ENCODE results near the gene TRDN.
"Not testable (repeated sequence)": the region's sequence is repeated elsewhere in the genome, so short reads cannot be mapped to it uniquely, and the experiment has no call there.

The TRDN gene

GRCh38 chr6:123588546-123588895 lies 48.2 kb downstream of the TRDN start:
- no peak for DNase-seq (ENCODE audit: low read depth)
- H3K4me3 ChIP-seq (ENCODE audit: low read depth, low read length): no peak overlapping the region
- no peak for TF ChIP-seq CTCF (IDR thresholded peaks at IDR 0.05; ENCODE audit: control insufficient read depth, extremely low read depth, insufficient read depth)

- no peak for TF ChIP-seq CTCF (IDR thresholded peaks at IDR 0.05; ENCODE audit: control insufficient read depth, extremely low read depth, insufficient read depth)
- no peak overlapping the region for H3K4me3 ChIP-seq (ENCODE audit: low read depth, low read length)
- no peak for DNase-seq (ENCODE audit: low read depth)
These were observed 48.8 kb downstream of the TRDN start for GRCh38 chr6:123587838-123588545.

- H3K4me3 ChIP-seq (ENCODE audit: low read depth, low read length); DNase-seq (ENCODE audit: low read depth): not testable (repeated sequence)
These were observed 49.3 kb downstream of the TRDN start for GRCh38 chr6:123587407-123587806.

- no peak for DNase-seq (ENCODE audit: low read depth)
- H3K4me3 ChIP-seq (ENCODE audit: low read depth, low read length): no peak overlapping the region
- no peak for TF ChIP-seq CTCF (IDR thresholded peaks at IDR 0.05; ENCODE audit: control insufficient read depth, extremely low read depth, insufficient read depth)
These were observed 56.4 kb downstream of the TRDN start for GRCh38 chr6:123580331-123580730.

GRCh38 chr6:123575188-123575587 lies 61.6 kb downstream of the TRDN start:
- TF ChIP-seq CTCF (IDR thresholded peaks at IDR 0.05; ENCODE audit: control insufficient read depth, extremely low read depth, insufficient read depth): no peak
- DNase-seq (ENCODE audit: low read depth): no peak
- H3K4me3 ChIP-seq (ENCODE audit: low read depth, low read length): no peak overlapping the region

- H3K4me3 ChIP-seq (ENCODE audit: low read depth, low read length): no peak overlapping the region
- TF ChIP-seq CTCF (IDR thresholded peaks at IDR 0.05; ENCODE audit: control insufficient read depth, extremely low read depth, insufficient read depth): no peak
- DNase-seq (ENCODE audit: low read depth): no peak
These were observed 65.7 kb downstream of the TRDN start for GRCh38 chr6:123570813-123571684.

- TF ChIP-seq CTCF (IDR thresholded peaks at IDR 0.05; ENCODE audit: control insufficient read depth, extremely low read depth, insufficient read depth): no peak
- no peak overlapping the region for H3K4me3 ChIP-seq (ENCODE audit: low read depth, low read length)
- no peak for DNase-seq (ENCODE audit: low read depth)
These were observed 67.2 kb downstream of the TRDN start for GRCh38 chr6:123569575-123569974.
